GM21737 (cell line): Measurements from ENCODE around the gene CSE1L.
"Not testable (repeated sequence)": the region's sequence is repeated elsewhere in the genome, so short reads cannot be mapped to it uniquely, and the experiment has no call there.

Experiments
- ATAC-seq: cut with Tn5 transposase; IDR thresholded peaks from one replicate; pipeline ENCODE4 v1.9.1; 2021; ENCODE audit warnings: mild to moderate bottlenecking, moderate library complexity; ENCODE audit not compliant: unreplicated experiment

The CSE1L gene

GRCh38 chr20:49118307-49118706 is 72.2 kb downstream of the CSE1L start:
- ATAC-seq = no peak

GRCh38 chr20:49119988-49120387 is 73.9 kb downstream of the CSE1L start:
- ATAC-seq = no peak

- ATAC-seq = no peak
Observed at GRCh38 chr20:49122920-49123319, 76.8 kb downstream of the CSE1L start.

- ATAC-seq = no peak
Observed at GRCh38 chr20:49123982-49124381, 77.9 kb downstream of the CSE1L start.

GRCh38 chr20:49132995-49133478 is 86.9 kb downstream of the CSE1L start:
- no peak for ATAC-seq

- ATAC-seq = no peak
Observed at GRCh38 chr20:49133571-49133970, 87.5 kb downstream of the CSE1L start.

- ATAC-seq = not testable (repeated sequence)
Observed at GRCh38 chr20:49134797-49135196, 88.7 kb downstream of the CSE1L start.

GRCh38 chr20:49136817-49137571 is 90.9 kb downstream of the CSE1L start:
- ATAC-seq = no peak

- ATAC-seq = no peak
Observed at GRCh38 chr20:49138431-49138830, 92.3 kb downstream of the CSE1L start.

- no peak for ATAC-seq
Observed at GRCh38 chr20:49140411-49140810, 94.3 kb downstream of the CSE1L start.

- no peak for ATAC-seq
Observed at GRCh38 chr20:49140834-49141233, 94.7 kb downstream of the CSE1L start.
